ENCODE measurements around the gene GNAS-AS1. TPM values are rescaled to one million over a fixed set of nuclear protein-coding genes. Genes with fewer than 3 reads are reported as not detected.

GNAS-AS1 gene
- total RNA-seq, 4 donors from 2014 or later: 0.19 TPM; not detected in 3

DNA sequence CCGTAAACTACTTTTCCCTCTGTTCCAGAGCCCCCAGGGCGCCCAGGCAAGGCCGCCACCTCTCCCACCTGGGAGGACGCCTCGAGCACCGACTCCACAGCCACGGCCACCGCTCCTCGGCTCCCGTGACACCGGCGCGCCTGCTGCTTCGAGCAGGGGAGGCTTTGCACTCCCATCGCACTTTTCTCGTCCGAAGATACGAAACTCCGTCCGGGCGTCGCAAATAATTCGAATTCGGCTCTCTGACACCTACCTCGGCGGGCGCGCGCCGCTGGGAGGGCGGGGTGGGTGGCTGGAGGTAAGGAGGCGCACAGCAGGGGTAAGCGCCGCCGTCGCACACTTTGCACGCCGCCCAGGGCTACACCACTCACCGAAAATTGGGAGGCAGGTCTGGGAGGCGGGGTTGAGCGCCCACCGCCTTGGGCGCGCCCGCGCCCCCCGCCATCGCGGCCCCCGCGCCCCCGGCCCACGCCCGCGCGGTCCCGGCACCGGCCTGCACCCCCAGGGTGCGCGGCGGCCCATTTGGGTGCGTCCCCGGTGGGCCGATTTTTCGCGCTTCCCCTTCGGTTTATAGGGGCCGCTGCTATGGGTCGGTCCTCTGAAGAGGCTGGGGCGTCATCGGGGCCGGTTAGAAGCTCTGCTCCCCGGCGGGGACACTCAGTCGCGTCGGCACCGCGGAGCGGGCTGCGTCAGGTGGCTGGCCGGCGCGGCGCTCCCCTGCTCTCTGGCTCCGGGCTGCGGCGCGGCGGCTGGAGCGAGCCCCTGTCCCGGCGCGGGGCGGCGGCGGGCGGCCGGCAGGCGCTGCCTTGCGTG lies 38.0 kb upstream of the GNAS-AS1 start:
- Histone ChIP-seq H3K4me3 (peak overlapping the region; percentile 77 to 92), H3K9me3 (no peaks in the 10 kb centered on the region), H3K27ac (peak overlapping the region; percentile 62 to 100 (median 98)), H3K27me3 (no peaks in the 10 kb centered on the region), H3K4me1 (peaks cover 0 to 27% (median 7%) of the 10 kb centered on the region in 3 donors), H3K36me3 (no peaks in the 10 kb centered on the region)
- 34 to 60% methylated on average over 1 to 5 of the region's 101 CpGs for WGBS, 2 donors (ENCODE audit: low coverage in 1 of 2)
- peak; percentile 76 for ATAC-seq
- TF ChIP-seq, protein P1, sequence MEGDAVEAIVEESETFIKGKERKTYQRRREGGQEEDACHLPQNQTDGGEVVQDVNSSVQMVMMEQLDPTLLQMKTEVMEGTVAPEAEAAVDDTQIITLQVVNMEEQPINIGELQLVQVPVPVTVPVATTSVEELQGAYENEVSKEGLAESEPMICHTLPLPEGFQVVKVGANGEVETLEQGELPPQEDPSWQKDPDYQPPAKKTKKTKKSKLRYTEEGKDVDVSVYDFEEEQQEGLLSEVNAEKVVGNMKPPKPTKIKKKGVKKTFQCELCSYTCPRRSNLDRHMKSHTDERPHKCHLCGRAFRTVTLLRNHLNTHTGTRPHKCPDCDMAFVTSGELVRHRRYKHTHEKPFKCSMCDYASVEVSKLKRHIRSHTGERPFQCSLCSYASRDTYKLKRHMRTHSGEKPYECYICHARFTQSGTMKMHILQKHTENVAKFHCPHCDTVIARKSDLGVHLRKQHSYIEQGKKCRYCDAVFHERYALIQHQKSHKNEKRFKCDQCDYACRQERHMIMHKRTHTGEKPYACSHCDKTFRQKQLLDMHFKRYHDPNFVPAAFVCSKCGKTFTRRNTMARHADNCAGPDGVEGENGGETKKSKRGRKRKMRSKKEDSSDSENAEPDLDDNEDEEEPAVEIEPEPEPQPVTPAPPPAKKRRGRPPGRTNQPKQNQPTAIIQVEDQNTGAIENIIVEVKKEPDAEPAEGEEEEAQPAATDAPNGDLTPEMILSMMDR (IDR thresholded peaks at IDR 0.05): no peak
- TF ChIP-seq POLR2A (IDR thresholded peaks at IDR 0.05) (peak; percentile 97 to 99), POLR2AphosphoS5 (IDR thresholded peaks at IDR 0.05) (peak; percentile 96), EP300 (IDR thresholded peaks at IDR 0.05) (no peak)

DNA sequence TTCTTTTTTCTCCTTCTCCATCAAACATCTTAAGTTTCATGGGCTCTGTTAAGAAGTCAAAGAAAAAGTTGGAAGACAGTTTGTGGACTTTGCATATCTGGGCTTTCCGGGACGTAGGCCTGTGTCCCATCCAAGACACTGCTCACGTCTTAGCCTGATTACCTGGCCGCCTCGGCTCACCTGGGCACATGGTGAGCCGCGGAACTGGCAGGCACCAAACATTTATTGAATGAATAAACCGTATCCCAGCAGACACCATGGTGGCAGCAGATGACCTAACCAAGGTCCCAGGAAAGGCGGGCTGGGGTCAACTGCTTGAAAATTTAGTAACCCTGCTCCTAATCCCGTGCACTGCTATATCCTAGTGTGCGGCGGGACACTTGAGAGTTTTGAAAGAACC lies 37.4 kb upstream of the GNAS-AS1 start:
- 60 to 91% methylated on average over 7 of the region's 12 CpGs for WGBS, 2 donors (ENCODE audit: low coverage in 1 of 2)
- no peaks in the 10 kb centered on the region for H3K9me3 ChIP-seq
- H3K36me3 ChIP-seq: no peaks in the 10 kb centered on the region

DNA sequence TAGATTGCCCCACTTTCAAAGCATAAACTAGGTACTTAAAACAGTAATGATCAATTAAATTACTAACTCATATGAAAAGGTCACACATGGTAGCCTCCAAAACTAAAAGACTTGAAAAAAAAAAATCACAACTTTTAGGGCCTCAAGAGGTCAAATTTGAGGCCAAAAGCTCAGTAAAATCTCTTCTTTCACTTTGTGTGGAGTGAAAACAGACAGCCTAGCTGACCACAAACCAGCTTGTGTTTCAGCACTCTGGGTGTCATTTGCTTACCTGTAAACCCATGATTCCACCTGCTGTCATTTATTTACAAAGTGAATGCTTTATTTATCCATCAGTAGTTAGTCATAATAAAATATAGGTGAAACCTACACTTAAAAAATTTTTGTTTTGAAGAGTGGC lies 35.8 kb upstream of the GNAS-AS1 start:
- H3K9me3 ChIP-seq: no peaks in the 10 kb centered on the region
- TF ChIP-seq POLR2A (IDR thresholded peaks at IDR 0.05) (no peak), POLR2AphosphoS5 (IDR thresholded peaks at IDR 0.05) (no peak), EP300 (IDR thresholded peaks at IDR 0.05) (no peak)
- TF ChIP-seq, protein P1 (IDR thresholded peaks at IDR 0.05): no peak
- no peak for ATAC-seq
- peaks cover 0 to 16% (median 0%) of the 10 kb centered on the region in 3 donors for H3K4me1 ChIP-seq
- no peak overlapping the region for H3K4me3 ChIP-seq
- no peak overlapping the region for H3K27ac ChIP-seq
- H3K27me3 ChIP-seq: no peaks in the 10 kb centered on the region
- H3K36me3 ChIP-seq: no peaks in the 10 kb centered on the region

More for the DNA sequence above, 37.4 kb upstream of the GNAS-AS1 start:
- peak overlapping the region in 3 of 4 donors; percentile 98 to 100 (median 98) for H3K27ac ChIP-seq
- H3K27me3 ChIP-seq: no peaks in the 10 kb centered on the region
- peak overlapping the region; percentile 77 to 92 for H3K4me3 ChIP-seq
- H3K4me1 ChIP-seq: peaks cover 0 to 20% (median under 1%) of the 10 kb centered on the region in 3 donors
- TF ChIP-seq, protein P1 (IDR thresholded peaks at IDR 0.05): no peak
- TF ChIP-seq EP300 (IDR thresholded peaks at IDR 0.05) (no peak), POLR2AphosphoS5 (IDR thresholded peaks at IDR 0.05) (no peak), POLR2A (IDR thresholded peaks at IDR 0.05) (no peak)
- no peak for ATAC-seq

DNA sequence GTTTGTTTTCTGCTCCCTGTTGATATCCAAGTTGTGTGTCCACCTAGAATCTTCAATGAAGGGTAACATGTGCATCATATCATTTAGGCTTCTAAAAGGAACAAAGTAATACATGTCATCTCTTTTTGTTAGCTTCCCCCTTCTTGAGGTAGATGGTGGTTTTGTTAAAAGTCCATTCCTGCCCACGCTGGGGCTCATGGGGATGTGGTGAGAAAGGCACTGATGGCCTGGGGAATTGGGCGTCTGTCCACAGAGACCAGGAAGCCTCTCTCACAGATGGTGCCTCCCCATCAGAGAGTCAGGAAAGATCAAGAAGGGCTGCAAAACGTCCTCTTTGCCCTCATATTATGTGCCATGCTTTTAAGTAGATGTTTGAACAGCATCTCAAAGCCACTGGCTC lies 34.3 kb upstream of the GNAS-AS1 start:
- WGBS, 2 donors (ENCODE audit: low coverage in 1 of 2): 75% methylated on average over 3 of the region's 3 CpGs; no CpG with 5 or more reads in 1 of the 2 donors
- TF ChIP-seq EP300 (IDR thresholded peaks at IDR 0.05) (no peak), POLR2AphosphoS5 (IDR thresholded peaks at IDR 0.05) (no peak), POLR2A (IDR thresholded peaks at IDR 0.05) (no peak)
- TF ChIP-seq, protein P1 (IDR thresholded peaks at IDR 0.05): no peak
- no peak for ATAC-seq

DNA sequence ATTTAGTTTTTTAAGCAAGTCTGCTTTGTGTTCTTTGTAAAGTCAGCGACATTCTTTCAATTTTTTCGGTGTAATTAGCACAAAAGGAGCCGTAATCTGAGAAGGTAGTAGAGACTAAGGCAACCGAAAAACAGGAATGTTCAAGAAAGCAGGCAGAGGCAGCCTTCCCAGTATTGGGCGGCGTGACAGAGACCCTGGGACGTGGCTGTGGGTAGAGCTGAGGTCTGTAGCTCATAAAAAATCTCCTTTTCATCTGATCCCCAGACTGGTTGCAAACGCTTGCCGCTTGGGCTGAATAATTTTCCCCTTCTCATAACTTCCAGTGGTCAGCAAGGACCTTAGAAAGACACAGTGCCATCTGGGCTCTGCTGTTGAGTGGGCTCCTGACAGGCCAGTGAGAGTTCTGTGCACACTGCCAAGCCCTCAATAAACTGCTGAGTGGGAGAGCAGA lies 32.6 kb upstream of the GNAS-AS1 start:
- H3K27ac ChIP-seq: no peak overlapping the region

More for the DNA sequence above, 34.3 kb upstream of the GNAS-AS1 start:
- Histone ChIP-seq H3K4me3 (no peak overlapping the region), H3K36me3 (no peaks in the 10 kb centered on the region), H3K27me3 (no peaks in the 10 kb centered on the region), H3K27ac (no peak overlapping the region), H3K9me3 (no peaks in the 10 kb centered on the region), H3K4me1 (peaks cover 0 to 10% (median 0%) of the 10 kb centered on the region in 3 donors)

More for the DNA sequence above, 32.6 kb upstream of the GNAS-AS1 start:
- 71 to 85% methylated on average over 7 to 9 of the region's 9 CpGs for WGBS, 2 donors (ENCODE audit: low coverage in 1 of 2)
- Histone ChIP-seq H3K4me1 (peaks cover 0 to 7% (median 0%) of the 10 kb centered on the region in 3 donors), H3K9me3 (no peaks in the 10 kb centered on the region), H3K4me3 (no peak overlapping the region), H3K27me3 (no peaks in the 10 kb centered on the region), H3K36me3 (no peaks in the 10 kb centered on the region)
- no peak for ATAC-seq
- TF ChIP-seq EP300 (IDR thresholded peaks at IDR 0.05): no peak
- no peak for TF ChIP-seq POLR2A (IDR thresholded peaks at IDR 0.05)
- TF ChIP-seq, protein P1 (IDR thresholded peaks at IDR 0.05): no peak
- TF ChIP-seq POLR2AphosphoS5 (IDR thresholded peaks at IDR 0.05): no peak
